ENCODE measurements around the gene CD300A.
"Not testable (repeated sequence)": the region's sequence is repeated elsewhere in the genome, so short reads cannot be mapped to it uniquely, and the experiment has no call there.

Gene CD300A

GRCh38 chr17:74485022-74485743, 18.7 kb downstream of the CD300A start:
- no peak for DNase-seq

DNA sequence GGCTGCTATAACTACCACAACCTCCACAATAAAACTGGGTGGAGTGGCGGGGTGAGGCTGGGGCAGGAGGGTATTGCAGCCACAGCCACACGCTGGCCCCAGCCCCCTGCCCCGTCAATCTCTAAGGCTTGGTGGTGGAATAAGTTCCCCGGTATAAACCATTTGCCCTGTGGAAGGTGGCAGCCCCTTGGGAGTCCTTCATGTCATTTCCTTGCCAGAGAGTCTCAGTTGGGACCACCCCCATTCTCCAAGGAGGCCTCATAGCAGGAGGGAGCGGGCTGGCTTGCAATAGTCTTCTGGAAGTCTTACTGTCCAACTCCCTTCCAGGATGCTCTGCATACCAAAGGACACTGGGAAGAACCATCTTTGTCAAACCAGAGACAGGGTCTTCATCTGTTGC, 19.4 kb downstream of the CD300A start:
- DNase-seq, result no peak

DNA sequence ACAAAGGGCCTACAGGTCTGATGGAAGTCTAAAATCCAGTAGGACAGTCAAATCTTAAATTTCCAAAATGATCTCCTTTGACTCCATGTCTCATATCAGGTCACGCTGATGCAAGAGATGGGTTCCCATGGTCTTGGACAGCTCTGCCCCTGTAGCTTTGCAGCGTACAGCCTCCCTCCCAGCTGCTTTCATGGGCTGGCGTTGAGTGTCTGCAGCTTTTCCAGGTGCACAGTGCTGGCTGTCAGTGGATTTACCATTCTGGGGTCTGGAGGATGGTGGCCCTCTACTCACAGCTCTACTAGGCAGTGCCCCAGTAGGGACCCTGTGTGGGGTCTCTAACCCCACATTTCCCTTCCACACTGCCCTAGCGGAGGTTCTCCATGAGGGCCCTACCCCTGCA, 21.8 kb downstream of the CD300A start:
- not testable (repeated sequence) for DNase-seq

- no peak for DNase-seq
Observed at GRCh38 chr17:74490716-74491115, 24.3 kb downstream of the CD300A start.

DNA sequence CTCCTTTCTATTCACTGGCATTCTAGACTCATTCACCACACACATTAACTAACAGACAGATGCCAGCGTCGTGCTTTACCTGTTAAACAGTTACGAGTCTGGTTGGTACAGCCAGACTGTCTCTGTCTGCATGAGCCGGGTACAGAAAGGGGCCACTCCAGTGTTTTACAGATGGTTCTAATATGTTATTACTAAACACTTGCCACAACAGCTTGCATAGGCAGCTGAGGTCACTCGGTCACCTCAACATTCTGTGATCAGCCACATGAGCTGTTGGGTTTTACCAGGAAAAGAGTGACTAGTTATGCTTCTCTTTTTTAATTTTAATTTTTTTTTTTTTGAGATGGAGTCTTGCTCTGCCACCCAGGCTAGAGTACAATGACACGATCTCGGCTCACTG, 25.2 kb downstream of the CD300A start:
- no peak for DNase-seq

GRCh38 chr17:74493331-74493833, 26.9 kb downstream of the CD300A start:
- peak; percentile 30 to 84 for DNase-seq

DNA sequence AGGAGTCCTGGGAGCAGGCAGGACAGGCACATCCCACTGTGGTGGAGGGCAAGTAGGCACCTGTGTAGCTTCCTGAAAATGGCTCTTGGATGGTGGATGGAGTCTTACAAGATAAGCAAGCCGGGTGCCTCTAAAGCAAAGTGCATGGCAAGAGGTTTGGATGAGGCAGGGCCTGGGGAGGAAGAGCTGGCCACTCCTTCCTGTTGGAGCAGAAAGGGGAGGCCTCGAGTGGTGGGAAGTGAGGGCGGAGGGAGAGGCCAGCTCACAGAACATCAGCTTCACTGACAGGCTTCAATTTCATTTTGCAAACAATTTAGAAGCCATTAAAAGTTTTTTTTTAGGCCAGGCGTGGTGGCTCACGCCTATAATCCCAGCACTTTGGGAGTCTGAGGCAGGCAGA, 31.0 kb downstream of the CD300A start:
- no peak for DNase-seq

DNA sequence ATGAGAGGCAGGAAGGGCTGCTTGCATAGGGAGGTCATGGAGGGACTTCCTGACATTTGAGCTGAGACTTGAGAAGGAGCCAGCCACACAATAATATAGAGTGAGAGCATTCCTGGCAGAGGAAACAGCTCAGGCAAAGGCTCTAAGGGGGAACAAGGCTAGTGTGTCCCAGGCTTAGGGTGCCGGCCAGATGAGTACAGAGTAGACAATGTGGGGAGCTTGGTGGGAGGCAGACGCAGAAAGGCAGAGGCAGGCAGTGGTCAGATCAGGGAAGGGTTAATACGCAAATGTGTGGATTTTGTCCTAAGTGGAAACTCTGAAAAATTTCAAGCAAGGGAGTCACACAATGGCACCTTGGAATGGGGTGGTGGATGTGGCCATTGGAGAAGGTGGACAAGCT, 33.6 kb downstream of the CD300A start:
- no peak for DNase-seq

DNA sequence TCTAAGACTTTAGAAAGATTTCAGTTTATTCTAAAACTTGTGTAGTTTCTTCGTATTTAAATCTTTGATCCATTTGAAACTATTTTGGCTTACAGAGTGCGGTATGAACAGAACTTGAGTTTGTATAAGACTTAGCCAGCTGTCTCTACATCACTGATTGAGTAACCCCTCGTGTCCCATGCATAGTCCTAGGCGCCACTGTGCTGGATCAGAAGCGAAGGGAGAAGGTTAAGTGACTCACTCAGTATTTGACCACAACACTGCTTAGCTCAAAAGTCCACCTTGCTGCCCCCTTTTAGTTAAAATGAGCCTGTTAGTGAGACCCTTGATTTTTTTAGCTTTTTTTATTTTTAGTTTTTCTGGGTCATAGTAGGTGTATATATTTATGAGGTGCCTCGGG, 36.4 kb downstream of the CD300A start:
- DNase-seq, result no peak

DNA sequence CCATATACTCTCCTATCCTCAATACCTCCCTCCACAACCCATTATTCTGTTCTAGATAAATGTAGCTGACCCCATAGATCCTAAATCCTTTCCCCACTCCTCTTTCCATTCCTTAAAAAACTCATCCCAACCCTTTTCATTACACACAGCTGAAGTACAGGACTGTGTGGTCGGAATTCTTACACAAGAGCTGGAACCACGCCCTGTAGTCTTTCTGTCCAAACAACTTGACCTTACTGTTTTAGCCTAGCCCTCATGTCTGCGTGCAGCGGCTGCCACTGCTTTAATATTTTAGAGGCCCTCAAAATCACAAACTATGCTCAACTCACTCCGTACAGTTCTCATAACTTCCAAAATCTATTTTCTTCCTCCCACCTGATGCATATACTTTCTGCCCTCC, 37.5 kb downstream of the CD300A start:
- DNase-seq, result not testable (repeated sequence)

- DNase-seq, result no peak
Observed at GRCh38 chr17:74508156-74508555, 41.7 kb downstream of the CD300A start.

DNA sequence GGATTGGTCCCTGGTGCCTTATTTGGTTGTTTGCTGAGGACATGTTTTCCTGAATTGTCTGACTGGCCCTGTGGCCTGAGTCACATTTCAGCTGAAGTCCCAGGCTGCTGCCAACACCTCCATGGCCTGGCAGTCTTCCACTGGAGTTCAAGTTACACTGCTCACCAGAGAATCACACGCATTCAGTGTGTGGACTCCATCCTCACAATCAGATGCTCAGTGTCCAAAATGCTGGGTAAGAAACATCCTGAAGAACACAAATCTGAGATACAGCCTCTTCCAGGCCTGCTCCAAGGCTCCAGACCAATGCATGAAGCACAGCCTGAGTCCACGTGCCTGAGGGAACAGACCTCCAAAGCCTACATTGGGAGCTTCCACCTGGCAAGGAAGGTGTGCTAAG, 45.6 kb downstream of the CD300A start:
- DNase-seq, result no peak

DNA sequence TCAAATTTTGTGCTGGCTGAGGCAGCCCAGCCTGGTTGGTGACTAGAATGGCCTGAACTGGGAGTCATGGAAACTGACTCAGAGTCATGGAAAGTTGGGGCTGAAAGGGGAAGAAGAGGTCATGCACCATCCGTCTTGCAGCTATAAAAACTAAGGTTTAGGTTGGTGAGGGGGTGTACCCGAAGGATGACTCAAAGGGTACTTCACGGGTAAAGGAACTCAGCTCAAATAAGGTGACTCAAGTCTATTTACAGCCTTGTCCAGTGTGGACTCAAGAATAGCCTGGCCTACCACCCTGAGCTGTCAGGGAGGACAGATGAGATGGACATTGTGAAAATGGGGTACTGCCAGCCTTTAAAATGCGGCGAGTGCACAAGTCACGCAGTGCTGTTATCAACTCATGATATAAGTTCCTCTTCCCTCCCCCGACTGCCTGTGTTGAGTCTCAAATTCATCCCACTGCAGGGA, 46.2 kb downstream of the CD300A start:
- DNase-seq, result no peak

- peak in 1 of 2 experiments; percentile 26 for DNase-seq
Observed at GRCh38 chr17:74513987-74514631, 47.7 kb downstream of the CD300A start.

DNA sequence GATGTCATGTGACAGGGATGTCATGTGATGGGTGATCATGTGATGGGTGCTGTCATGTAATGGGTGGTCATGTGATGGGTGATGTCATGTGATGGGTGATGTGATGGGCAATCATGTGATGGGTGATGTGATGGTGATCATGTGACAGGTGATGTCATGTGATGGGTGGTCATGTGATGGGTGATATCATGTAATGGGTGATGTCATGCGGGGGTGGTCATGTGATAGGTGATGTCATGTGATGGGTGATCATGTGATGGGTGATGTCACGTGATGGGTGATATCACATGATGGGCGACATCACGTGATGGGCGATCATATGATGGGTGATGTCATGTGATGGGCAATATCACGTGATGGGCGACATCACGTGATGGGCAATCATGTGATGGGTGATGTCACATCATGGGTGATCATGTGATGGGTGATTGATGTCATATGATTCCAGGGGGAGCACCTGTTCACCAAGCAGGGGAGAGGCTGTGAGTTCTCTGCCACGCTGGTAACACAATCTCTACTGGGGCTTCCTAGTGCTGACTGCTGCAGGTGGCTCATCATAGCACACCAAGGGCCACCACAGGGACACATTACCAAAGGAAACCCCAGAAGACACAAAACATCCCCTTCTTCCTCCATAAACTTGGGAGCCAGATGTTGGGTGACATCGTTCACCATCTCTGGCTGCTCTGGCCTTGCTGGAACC, 48.3 kb downstream of the CD300A start:
- no peak for DNase-seq

DNA sequence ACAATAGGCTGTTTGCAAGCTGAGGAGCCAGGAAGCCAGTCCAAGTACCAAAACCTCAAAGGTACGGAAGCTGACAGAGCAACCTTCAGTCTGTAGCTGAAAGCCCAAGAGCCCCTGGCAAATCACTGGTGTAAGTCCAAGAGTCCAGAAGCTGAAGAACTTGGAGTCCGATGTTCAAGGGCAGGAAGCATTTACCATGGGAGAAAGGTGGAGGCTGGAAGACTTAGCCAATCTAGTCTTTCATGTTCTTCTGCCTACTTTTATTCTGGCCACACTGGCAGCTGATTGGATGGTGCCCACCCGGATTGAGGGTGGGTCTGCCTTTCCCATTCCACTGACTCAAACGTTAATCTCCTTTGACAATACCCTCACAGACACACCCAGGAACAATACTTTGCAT, 49.5 kb downstream of the CD300A start:
- DNase-seq, result no peak

GRCh38 chr17:74516561-74517328, 50.3 kb downstream of the CD300A start:
- no peak for DNase-seq

- not testable (repeated sequence) for DNase-seq
Observed at GRCh38 chr17:74518413-74518981, 52.1 kb downstream of the CD300A start.

DNA sequence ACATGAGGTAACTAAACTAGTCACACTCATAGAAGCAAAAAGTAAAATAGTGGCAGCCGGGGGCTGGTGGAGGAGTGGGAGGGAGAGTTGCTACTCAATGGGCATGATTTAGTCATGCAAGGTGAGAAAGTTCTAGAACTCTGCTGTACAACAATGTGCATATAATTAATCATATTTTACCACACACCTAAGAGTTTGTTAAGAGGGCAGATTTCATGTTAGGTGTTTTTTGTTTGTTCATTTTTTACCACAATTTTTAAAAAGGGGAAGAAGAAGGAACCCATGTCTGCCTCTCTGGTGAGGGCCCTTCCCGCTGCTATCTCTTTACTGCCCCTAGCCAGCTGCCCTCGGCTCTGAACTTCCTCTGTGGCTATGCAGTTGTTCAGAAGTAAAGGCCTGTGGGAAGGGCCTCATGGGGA, 53.6 kb downstream of the CD300A start:
- no peak for DNase-seq

- no peak for DNase-seq
Observed at GRCh38 chr17:74520790-74521480, 54.5 kb downstream of the CD300A start.

- DNase-seq, result no peak
Observed at GRCh38 chr17:74521701-74522201, 55.3 kb downstream of the CD300A start.
